DMS153 treated with DMSO at 0.1 percent for 48 hours (cell line): ENCODE data around the gene DPYSL5.
A peak's percentile ranks its signal among the peaks of the same experiment; 100 is the strongest.
"Not testable (repeated sequence)": the region's sequence is repeated elsewhere in the genome, so short reads cannot be mapped to it uniquely, and the experiment has no call there.

Experiments
- DNase-seq: peaks from one replicate; lab custom pipeline; 2025; ENCODE audit not compliant: unreplicated experiment; lab: John Stamatoyannopoulos, UW

DPYSL5 gene, protein sequence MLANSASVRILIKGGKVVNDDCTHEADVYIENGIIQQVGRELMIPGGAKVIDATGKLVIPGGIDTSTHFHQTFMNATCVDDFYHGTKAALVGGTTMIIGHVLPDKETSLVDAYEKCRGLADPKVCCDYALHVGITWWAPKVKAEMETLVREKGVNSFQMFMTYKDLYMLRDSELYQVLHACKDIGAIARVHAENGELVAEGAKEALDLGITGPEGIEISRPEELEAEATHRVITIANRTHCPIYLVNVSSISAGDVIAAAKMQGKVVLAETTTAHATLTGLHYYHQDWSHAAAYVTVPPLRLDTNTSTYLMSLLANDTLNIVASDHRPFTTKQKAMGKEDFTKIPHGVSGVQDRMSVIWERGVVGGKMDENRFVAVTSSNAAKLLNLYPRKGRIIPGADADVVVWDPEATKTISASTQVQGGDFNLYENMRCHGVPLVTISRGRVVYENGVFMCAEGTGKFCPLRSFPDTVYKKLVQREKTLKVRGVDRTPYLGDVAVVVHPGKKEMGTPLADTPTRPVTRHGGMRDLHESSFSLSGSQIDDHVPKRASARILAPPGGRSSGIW

GRCh38 chr2:26847655-26848335, at the start of gene DPYSL5:
DPYSL5 (plus strand) TSS chr2:26848132; CDS start chr2:26898500, 50,368 bp downstream.
- peak; percentile 62 for DNase-seq

DNA sequence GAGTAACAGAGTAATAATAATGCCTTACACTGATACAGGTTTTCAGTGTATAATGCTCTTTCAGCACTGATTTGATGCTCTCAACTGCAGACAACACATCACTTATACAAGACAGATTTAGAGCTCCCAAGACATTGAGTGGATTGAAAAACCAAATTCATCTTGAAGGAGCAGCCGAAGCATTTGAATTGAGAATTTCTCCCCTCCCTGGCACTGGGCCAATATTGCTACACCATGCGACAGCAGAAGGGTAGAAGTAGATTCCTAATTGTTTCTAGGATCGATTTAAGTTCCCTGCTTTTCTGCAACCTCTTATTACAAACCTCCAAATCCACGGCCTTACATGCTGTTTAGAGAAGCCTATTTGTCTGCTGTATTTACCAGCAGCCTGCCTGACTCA, 46.6 kb upstream of the DPYSL5 start:
- DNase-seq = no peak

DNA sequence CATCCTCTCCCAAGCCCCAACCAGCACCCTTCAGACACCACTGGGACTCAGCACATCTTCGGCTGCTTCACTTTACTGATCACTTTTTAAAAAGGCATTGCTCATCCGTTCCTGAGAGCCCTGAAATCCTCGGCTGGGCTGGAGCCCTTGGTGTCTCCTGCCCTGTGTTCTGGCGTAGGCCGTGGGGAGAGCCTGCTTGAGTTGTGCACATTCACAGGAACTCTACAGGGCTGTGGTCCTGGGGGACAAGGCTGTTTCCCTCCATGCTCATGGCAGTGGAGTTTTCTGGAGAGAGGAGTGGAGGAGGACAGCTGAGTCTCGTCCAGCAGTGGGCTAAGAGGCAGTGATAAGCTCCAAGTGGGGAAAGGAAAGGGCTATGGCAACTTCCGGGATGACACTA, 46.1 kb upstream of the DPYSL5 start:
- no peak for DNase-seq

DNA sequence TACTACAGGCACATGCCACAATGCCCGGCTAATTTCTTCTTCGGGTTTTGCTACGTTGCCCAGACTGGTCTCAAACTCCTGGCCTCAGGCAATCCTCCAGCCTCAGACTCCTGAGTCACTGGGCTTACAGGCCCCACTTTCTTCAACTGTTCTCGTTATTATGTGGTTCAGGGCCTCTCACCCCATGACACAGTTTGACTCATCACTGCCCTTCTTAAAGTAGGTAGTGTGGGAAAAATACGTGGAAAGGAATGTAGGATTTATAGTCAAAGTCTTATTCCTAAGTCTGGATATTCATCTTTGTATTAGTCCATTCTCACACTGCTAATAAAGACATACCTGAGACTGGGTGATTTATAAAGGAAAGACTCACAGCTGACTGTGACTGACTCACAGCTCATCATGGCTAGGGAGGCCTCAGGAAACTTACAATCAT, 42.7 kb upstream of the DPYSL5 start:
- DNase-seq = no peak

DNA sequence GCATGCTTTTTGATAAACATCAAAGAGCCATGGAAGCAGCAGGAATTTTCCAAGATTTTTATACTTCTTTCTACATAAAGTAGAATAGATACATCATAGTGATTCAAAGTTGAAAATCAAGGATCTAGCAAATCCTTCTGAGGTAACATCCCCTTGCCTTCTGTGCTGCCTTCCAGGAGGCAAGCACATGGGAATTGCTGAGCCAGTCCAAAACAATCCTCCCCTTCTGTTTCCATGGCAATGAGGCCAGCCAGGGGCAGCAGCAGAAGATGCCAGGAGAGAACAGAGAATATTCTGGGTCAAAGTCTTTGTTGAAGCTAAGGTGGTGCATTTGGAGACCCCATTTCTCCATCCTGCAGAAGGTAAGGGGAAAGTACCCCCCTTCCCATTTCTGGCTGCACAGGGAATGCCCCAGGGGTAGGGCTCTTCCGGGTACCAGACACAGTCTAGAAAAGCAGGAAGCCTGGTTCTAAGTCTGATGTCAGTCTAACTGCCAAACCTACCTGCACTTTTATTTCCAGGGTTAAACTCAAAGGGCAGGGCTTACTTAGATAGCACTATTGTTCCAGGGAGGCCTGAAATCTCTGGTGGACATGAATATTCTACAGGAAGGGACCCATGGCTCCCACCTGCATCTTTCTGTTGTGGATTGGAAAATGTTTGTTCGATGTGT, 40.0 kb upstream of the DPYSL5 start:
- DNase-seq = no peak

- no peak for DNase-seq
These were observed 38.7 kb upstream of the DPYSL5 start for GRCh38 chr2:26809211-26809610.

GRCh38 chr2:26809876-26810577, 37.9 kb upstream of the DPYSL5 start:
- no peak for DNase-seq

- no peak for DNase-seq
These were observed 36.7 kb upstream of the DPYSL5 start for GRCh38 chr2:26811261-26811660.

- DNase-seq = no peak
These were observed 35.9 kb upstream of the DPYSL5 start for GRCh38 chr2:26811791-26812694.

GRCh38 chr2:26812731-26813130, 35.2 kb upstream of the DPYSL5 start:
- DNase-seq = no peak

DNA sequence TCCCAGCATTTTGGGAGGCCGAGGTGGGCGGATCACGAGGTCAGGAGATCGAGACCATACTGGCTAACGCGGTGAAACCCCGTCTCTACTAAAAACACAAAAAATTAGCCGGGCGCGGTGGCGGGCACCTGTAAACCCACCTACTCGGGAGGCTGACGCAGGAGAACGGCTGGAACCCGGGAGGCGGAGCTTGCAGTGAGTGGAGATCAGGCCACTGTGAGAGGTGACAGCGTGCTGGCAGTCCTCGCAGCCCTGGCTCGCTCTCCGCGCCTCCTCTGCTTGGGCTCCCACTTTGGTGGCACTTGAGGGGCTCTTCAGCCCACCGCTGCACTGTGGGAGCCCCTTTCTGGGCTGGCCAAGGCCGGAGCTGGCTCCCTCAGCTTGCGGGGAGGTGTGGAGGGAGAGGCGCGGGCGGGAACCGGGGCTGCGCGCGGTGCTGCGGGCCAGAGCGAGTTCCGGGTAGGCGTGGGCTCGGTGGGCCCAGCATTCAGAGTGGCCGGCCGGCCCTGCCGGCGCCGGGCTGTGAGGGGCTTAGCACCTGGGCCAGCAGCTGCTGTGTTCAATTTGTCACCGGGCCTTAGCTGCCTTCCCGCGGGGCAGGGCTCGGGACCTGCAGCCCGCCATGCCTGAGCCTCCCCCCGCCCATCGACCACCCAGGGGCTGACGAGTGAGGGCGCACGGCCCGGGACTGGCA, 33.7 kb upstream of the DPYSL5 start:
- not testable (repeated sequence) for DNase-seq

DNA sequence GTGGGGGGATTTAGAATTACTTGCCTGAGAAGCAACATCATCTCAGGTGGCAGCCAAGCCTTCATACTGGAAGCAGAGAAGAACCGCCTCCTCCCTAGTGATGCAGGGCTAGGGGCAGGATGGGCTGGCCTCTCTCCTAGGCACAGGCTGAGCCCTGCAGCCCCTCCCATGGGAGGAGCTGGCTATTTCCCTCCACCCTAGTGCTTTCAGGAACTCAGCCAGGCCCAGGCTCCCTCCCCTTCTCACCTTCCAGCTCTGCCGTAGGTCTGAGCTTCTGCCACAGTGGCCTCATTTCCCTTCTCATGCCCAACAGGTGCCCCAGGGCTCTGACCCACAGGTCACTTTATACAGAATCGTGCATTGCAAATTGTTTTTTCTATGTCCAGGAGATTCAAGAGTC, 31.0 kb upstream of the DPYSL5 start:
- no peak for DNase-seq

GRCh38 chr2:26818255-26818654, 29.7 kb upstream of the DPYSL5 start:
- DNase-seq = no peak

DNA sequence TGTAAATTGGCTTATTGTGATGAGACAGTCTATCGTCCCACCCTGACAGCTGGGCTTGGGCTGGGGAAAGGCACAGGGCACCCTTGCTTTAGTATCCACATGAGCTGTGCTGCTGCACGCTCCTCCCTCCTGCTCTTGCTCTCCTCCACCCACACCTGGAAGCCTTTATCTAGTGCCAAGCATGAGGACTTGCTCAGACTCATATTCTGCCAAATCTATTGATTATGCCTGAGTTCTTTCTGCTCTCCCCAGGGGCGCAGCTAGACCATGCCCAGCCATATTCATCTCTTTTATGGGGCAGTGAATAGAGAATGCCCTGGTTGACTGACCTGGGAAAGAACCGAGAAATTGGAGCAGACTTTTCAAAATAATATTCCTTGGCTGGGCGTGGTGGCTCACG, 29.0 kb upstream of the DPYSL5 start:
- DNase-seq = no peak

- DNase-seq = no peak
These were observed 27.0 kb upstream of the DPYSL5 start for GRCh38 chr2:26820932-26821331.

- no peak for DNase-seq
These were observed 25.1 kb upstream of the DPYSL5 start for GRCh38 chr2:26822877-26823276.

GRCh38 chr2:26838121-26838906, 9.6 kb upstream of the DPYSL5 start:
- no peak for DNase-seq

DNA sequence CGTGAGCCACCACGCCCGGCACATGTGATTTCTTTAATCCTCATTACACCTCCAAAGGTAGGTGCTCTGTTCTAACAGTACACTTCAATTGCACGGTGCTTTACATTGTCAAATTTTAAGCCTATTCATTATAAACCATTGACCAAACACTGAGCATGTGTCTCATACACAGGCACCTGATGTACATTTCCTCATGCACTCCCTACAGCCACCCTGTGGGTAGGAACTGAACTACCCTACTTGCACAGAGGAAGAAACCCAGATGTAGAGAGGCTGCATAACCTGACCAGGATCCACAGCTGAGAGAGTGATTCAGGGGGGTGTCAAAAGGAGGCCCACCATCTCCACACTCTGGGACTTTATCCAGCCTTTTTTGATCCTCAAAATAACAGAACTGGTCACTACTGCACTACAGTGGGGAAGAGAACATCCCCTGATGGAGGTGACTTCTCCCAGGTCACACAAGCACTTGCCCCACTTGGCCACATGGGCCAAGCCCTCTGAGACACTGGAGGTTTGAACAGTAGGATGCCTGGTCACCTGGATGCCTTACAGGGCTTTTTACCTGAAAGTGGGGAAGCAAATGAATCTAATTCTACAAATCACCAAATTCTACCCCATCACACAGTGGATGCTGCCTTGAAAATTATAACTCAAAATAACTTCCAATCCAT, 6.9 kb upstream of the DPYSL5 start:
- no peak for DNase-seq
